Heart right ventricle (tissue), 16 donors: ENCODE data around the gene PAN2. TPM values are rescaled to one million over a fixed set of nuclear protein-coding genes. Genes with fewer than 3 reads are reported as not detected.
"Not testable (repeated sequence)": the region's sequence is repeated elsewhere in the genome, so short reads cannot be mapped to it uniquely, and the experiment has no call there.

Experiments
- ATAC-seq, 8 donors: fragments of 200-7000 bp; cut with Tn5 transposase; one replicate each; pipeline ENCODE4 v1.9.1; 2020; ENCODE audit warnings: mild to moderate bottlenecking in 8 of 8, moderate library complexity in 8 of 8, moderate number of reproducible peaks in 1 of 8
- DNase-seq, 2 donors: peaks; one replicate each; pipeline ENCODE4 v3.0.0-alpha.2; 2020
- H3K27ac ChIP-seq, 10 donors: fragments of 200-600 bp; sonication (generic) in 2 of 10; one replicate each; pipeline versions ENCODE4 v1.5.0 to v1.8.0; 2020 to 2022; ENCODE audit warnings: mild to moderate bottlenecking in 3 of 10
- H3K27me3 ChIP-seq, 7 donors: fragments of 200-600 bp; one replicate each; pipeline ENCODE4 v1.8.0; 2021 to 2022; ENCODE audit warnings: mild to moderate bottlenecking in 2 of 7
- H3K36me3 ChIP-seq, 9 donors: fragments of 200-600 bp; sonication (generic) in 1 of 9; one replicate each; pipeline versions ENCODE4 v1.5.0 to v1.8.0; 2020 to 2022; ENCODE audit warnings: mild to moderate bottlenecking in 2 of 9
- H3K4me1 ChIP-seq, 9 donors: fragments of 200-600 bp; sonication (generic) in 1 of 9; one replicate each; pipeline versions ENCODE4 v1.5.0 to v1.8.0; 2020 to 2022; ENCODE audit warnings: mild to moderate bottlenecking in 4 of 9
- H3K4me3 ChIP-seq, 10 donors: fragments of 200-600 bp; sonication (generic) in 2 of 10; one replicate each; pipeline versions ENCODE4 v1.5.0 to v1.8.0; 2020 to 2022; ENCODE audit warnings: mild to moderate bottlenecking in 7 of 10, moderate library complexity in 2 of 10
- H3K9me3 ChIP-seq, 11 donors: fragments of 200-600 bp in 10 of 11; sonication (generic) in 2 of 11; one replicate each; pipeline versions ENCODE4 v1.5.0 to v1.8.0; 2013 to 2022; ENCODE audit warnings: mild to moderate bottlenecking in 2 of 11, control low read depth in 1 of 11, moderate library complexity in 1 of 11
- WGBS, 2 donors: extraction: QIAGEN DNeasy Blood & Tissue Kit; methylation state at CpG; one replicate each; pipeline ENCODE4 v1.1.7; 2013; ENCODE audit warnings: inconsistent platforms in 1 of 2; 5-methylcytosine and 5-hydroxymethylcytosine counted together
- intact Hi-C, 10 donors: fragments of 100-400 bp; cut with DNase I; formaldehyde crosslinking; loops; one replicate each; pipeline versions ENCODE4 v1.11.1 to v1.14.2; 2022
- polyA plus RNA-seq, 2 donors: library from polyadenylated mRNA; stranded (reverse); fragments of 200-250 nt; gene quantifications; one replicate each; pipeline ENCODE4 v1.2.3, GENCODE V29; 2013
- total RNA-seq, 10 donors: library from RNA; stranded (reverse); fragmentation: NEBNext Ultra II Directional in 3 of 10; extraction: Animal tissue kit (Norgen Biotek cat#: 25700) in 3 of 10; gene quantifications; one replicate each; pipeline versions ENCODE4 v1.2.1 to v1.2.4, GENCODE V29; 2021 to 2023
- TF ChIP-seq, protein P1 (sequence below), 9 donors: fragments of 200-600 bp; sonication (generic) in 2 of 9; IDR thresholded peaks; one replicate each; pipeline versions ENCODE4 v1.5.0 to v1.8.0; 2021 to 2022; ENCODE audit warnings: antibody characterized with exemption in 9 of 9, mild to moderate bottlenecking in 5 of 9, moderate library complexity in 1 of 9
- donor health status: Arrhythmogenic right ventricular cardiomyopathy.
- donor health status: ischemic (EF 13 %, LVEDD 7.1; RV severe dilation, severe dysfunction).
- donor health status: healthy with polysubstance abuse.
- donor health status: DM: no; HTN: yes; CAD: no.
- donor health status: DM: no; HTN: no; CAD: no.
- donor health status: ischemic (EF 25% LVEDD 6.9; RV normal size, moderate dysfunction).
- donor health status: ischemic (EF 25% LVEDD 5.7; RV mildly dilated, moderate dysfunction).
- donor health status: healthy.
- donor health status: DM: yes; HTN: yes; CAD: no.
- donor health status: Ischemic cardiomyopathy.
- donor health status: ischemic (EF 35%, LVEDD 5.7; RV mildly dilated, moderate dysfunction).
- donor health status: nonischemic (EF 11% LVEDD 7.7; RV severe dilation, severe dysfunction).
- donor health status: DM: yes; HTN: yes; CAD: no.
- donor health status: PGD.
- donor health status: ischemic (EF 29% LVEDD 5.4; RV normal size, mild dysfunction).
- donor health status: nonischemic (EF 23%, LVEDD 6.1; RV moderate dilation, normal function).

Gene PAN2
- total and polyA plus RNA-seq, 12 donors, result 20.6 to 85.3 (median 38.1) TPM

DNA sequence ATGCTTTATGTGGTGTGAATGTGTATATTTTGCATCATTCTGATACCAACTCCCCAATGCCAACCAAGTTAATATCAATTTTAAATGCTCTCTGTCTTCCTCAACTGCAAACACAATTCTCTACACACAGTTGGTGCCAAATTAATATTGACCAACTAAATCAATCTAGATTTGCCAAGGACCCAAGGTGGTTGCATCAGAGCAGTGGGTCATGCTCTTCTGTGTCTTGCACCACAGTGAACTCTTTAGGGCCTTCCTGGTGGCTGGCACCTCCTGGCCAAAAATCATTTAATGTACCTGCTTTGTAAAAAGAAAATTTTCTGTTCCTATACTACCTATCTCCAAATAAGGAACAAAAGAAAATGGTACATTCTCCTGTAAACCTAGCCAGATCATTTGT lies 53.0 kb downstream of the PAN2 start:
- Histone ChIP-seq H3K9me3 (no peaks in the 10 kb centered on the region), H3K4me3 (no peak overlapping the region), H3K4me1 (peaks cover 0 to 4% (median 2%) of the 10 kb centered on the region in 9 donors), H3K36me3 (peaks cover 0 to 100% (median 73%) of the 10 kb centered on the region in 9 donors), H3K27me3 (no peaks in the 10 kb centered on the region), H3K27ac (no peak overlapping the region)
- TF ChIP-seq, protein P1, sequence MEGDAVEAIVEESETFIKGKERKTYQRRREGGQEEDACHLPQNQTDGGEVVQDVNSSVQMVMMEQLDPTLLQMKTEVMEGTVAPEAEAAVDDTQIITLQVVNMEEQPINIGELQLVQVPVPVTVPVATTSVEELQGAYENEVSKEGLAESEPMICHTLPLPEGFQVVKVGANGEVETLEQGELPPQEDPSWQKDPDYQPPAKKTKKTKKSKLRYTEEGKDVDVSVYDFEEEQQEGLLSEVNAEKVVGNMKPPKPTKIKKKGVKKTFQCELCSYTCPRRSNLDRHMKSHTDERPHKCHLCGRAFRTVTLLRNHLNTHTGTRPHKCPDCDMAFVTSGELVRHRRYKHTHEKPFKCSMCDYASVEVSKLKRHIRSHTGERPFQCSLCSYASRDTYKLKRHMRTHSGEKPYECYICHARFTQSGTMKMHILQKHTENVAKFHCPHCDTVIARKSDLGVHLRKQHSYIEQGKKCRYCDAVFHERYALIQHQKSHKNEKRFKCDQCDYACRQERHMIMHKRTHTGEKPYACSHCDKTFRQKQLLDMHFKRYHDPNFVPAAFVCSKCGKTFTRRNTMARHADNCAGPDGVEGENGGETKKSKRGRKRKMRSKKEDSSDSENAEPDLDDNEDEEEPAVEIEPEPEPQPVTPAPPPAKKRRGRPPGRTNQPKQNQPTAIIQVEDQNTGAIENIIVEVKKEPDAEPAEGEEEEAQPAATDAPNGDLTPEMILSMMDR (IDR thresholded peaks at IDR 0.05), result no peak
- ATAC-seq (no peak), DNase-seq (no peak)
- intact Hi-C loops, result no loop called here

DNA sequence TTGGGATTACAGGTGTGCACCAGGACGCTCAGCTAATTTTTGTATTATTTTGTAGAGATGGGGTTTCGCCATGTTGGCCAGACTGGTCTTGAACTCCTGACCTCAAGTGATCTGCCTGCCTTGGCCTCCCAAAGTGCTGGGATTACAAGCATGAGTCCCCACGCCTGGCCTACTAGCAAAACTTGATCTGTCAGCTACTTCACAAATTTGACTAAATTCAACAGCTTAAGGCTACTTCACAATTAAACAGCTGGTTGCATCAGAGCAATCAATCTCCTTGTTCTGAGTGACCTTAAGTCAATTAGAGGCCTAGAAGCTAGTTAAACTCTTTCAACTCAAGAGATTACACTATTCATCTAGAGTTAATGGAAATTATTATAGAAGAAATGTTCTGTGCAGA lies 54.9 kb downstream of the PAN2 start:
- H3K4me1 ChIP-seq, result no peaks in the 10 kb centered on the region
- H3K36me3 ChIP-seq, result peaks cover 3 to 100% (median 82%) of the 10 kb centered on the region in 9 donors
- H3K9me3 ChIP-seq, result no peaks in the 10 kb centered on the region
- H3K27me3 ChIP-seq, result no peaks in the 10 kb centered on the region
- ATAC-seq (no peak), DNase-seq (no peak)
- TF ChIP-seq, protein P1 (IDR thresholded peaks at IDR 0.05), result no peak
- H3K4me3 ChIP-seq, result no peak overlapping the region
- WGBS, 2 donors, result 98% methylated on average over 3 of the region's 3 CpGs
- intact Hi-C loops, result no loop called here
- H3K27ac ChIP-seq, result no peak overlapping the region

DNA sequence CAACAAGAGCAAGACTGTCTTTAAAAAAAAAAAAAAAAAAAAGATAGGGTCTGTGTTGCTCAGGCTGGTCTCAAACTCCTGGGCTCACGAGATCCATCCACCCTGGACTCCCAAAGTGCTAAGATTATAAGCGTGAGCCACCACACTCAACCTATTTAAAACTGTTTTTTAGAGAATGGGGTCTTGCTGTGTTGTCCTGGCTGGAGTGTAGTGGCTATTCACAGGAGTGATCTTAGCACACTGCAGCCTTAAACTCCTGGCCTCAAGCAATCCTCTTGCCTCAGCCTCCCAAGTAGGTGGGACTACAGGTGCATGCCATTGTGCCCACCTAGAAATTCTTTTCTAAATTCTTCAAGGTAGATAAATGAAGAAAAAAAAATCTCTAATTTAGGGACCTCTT lies 59.5 kb downstream of the PAN2 start:
- no peak for ATAC-seq
- Histone ChIP-seq H3K36me3 (peaks cover 3 to 100% (median 69%) of the 10 kb centered on the region in 9 donors), H3K27ac (no peak overlapping the region), H3K4me1 (peaks cover 0 to 32% (median 15%) of the 10 kb centered on the region in 9 donors), H3K9me3 (no peaks in the 10 kb centered on the region), H3K4me3 (no peak overlapping the region), H3K27me3 (no peaks in the 10 kb centered on the region)
- intact Hi-C loops, result no loop called here
- 96 to 99% methylated on average over 2 of the region's 2 CpGs for WGBS, 2 donors
- TF ChIP-seq, protein P1 (IDR thresholded peaks at IDR 0.05), result no peak
- no peak for DNase-seq

DNA sequence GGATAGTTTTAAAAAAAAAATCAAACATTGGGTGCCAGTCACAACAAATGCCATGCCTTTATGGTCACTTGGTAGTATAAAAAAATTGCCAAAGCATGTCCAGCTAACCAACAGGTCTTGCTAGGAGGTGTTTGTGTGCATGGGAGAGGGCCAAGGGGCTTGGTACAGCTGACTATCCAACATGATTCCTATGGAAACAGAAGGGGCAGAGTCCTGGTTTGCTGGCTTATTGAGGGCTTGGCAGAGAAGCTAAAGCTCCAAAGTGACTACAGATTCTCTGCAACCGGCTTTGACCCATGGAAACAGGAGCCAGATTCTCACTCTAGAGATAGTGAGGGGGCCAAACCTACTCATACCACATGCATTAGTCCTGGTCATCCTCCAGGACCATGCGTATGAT lies 61.3 kb downstream of the PAN2 start:
- H3K4me3 ChIP-seq, DNase-seq, H3K9me3 ChIP-seq, intact Hi-C loops, H3K27me3 ChIP-seq: not testable (repeated sequence)
- Histone ChIP-seq H3K36me3 (peaks cover 3 to 91% (median 52%) of the 10 kb centered on the region in 9 donors), H3K4me1 (peaks cover 5 to 49% (median 24%) of the 10 kb centered on the region in 9 donors), H3K27ac (peak overlapping the region in 5 of 10 donors; percentile 13 to 98 (median 83))
- peak in 3 of 8 donors; percentile 9 to 36 (median 12) for ATAC-seq
- WGBS, 2 donors, result 50 to 68% methylated on average over 2 of the region's 2 CpGs

DNA sequence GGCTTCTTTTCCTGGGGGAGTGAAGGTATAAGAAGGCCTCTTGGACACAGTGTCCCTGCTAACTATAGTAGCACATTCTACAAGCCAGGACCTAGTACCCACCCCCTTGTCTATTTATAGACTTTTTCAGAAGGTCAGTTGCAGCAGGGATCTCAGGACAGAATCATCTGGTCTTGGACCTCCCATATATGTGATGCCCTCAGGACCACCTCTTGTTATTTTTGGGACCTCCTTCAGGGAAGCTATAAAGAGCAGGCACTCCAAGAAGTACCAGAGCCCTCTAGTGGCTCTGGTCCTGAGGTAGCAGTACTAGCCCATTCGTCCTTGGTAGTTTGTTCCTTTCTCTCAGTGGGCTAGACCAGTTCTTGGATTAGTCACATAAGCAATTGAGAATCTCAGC lies 62.8 kb downstream of the PAN2 start:
- peaks cover 3 to 76% (median 46%) of the 10 kb centered on the region in 9 donors for H3K36me3 ChIP-seq
- intact Hi-C loops, result no loop called here
- H3K27ac ChIP-seq, result peak overlapping the region; percentile 45 to 98 (median 84)
- DNase-seq (peak in 1 of 2 donors; percentile 21), ATAC-seq (peak; percentile 6 to 78 (median 52))
- 0 to 18% methylated on average over 1 of the region's 1 CpG for WGBS, 2 donors
- H3K4me3 ChIP-seq, result no peak overlapping the region
- H3K9me3 ChIP-seq, result no peaks in the 10 kb centered on the region
- H3K4me1 ChIP-seq, result peaks cover 12 to 57% (median 28%) of the 10 kb centered on the region in 9 donors
- no peaks in the 10 kb centered on the region for H3K27me3 ChIP-seq
- TF ChIP-seq, protein P1 (IDR thresholded peaks at IDR 0.05), result peak in 6 of 9 donors; percentile 13 to 56 (median 45)
